Body of pancreas (tissue), 4 donors: ENCODE data around the gene RGS12.

Source experiments
- POLR2A ChIP-seq, 3 donors: fragments of 450-650 bp; IDR thresholded peaks; one replicate each; pipeline ENCODE4 v1.6.1; 2016; ENCODE audit warnings: antibody characterized with exemption in 3 of 3, mild to moderate bottlenecking in 2 of 3
- TF ChIP-seq, protein P1 (sequence below), 7 experiments: fragments of 450-650 bp in 4 of 7; fragments of 200-600 bp in 3 of 7; sonication (generic) in 3 of 7; IDR thresholded peaks; one replicate each; pipeline ENCODE4 v1.5.1; 2016 to 2019; ENCODE audit warnings: antibody characterized with exemption in 7 of 7

DNA sequence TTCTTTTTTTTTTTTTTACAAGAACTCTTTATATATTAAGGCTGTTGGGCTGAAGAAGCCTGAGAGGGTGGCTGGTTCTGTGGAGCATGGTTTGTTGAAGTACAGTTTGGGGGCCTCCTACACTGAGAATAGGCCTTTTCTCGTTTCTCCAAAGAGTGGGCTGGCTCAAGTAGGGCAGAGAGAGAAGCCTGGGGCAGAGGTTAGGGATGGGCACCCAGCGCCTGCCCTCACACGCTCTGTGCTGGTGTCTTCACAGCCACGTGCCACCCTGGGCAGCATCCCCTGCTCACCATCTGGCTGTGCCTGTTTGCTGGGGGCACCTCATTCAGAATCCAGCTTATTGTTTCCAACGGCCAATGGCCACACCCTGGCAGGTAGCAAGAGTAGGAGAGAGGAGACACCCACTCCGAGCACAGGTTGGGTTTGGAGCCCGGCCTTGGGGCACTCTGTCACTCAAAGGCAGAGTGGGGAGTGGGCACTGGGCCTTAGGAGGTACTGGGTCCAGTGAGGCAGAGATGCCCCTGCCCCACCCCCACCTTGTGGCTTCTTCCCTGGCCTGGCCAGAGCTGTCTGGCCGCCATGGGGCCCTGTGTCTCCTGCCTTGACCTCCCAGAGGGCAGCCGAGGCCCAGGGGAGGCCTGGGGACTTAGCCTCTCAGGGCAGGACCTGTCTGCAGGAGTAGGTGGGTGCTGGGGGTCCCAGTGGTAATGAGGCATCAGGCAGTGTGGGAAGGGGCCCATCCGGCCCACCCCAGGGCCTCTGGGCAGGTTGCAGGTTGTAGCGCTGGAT, 40.9 kb upstream of the RGS12 start:
- TF ChIP-seq, protein P1, sequence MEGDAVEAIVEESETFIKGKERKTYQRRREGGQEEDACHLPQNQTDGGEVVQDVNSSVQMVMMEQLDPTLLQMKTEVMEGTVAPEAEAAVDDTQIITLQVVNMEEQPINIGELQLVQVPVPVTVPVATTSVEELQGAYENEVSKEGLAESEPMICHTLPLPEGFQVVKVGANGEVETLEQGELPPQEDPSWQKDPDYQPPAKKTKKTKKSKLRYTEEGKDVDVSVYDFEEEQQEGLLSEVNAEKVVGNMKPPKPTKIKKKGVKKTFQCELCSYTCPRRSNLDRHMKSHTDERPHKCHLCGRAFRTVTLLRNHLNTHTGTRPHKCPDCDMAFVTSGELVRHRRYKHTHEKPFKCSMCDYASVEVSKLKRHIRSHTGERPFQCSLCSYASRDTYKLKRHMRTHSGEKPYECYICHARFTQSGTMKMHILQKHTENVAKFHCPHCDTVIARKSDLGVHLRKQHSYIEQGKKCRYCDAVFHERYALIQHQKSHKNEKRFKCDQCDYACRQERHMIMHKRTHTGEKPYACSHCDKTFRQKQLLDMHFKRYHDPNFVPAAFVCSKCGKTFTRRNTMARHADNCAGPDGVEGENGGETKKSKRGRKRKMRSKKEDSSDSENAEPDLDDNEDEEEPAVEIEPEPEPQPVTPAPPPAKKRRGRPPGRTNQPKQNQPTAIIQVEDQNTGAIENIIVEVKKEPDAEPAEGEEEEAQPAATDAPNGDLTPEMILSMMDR (IDR thresholded peaks at IDR 0.05), result no peak
- TF ChIP-seq POLR2A (IDR thresholded peaks at IDR 0.05), result no peak
